Liver (tissue), 9 donors: ENCODE measurements around the gene ZNF333. TPM values are rescaled to one million over a fixed set of nuclear protein-coding genes. Genes with fewer than 3 reads are reported as not detected.
"Not testable (repeated sequence)": the region's sequence is repeated elsewhere in the genome, so short reads cannot be mapped to it uniquely, and the experiment has no call there.

ENCODE experiments used
- DNase-seq: peaks from one replicate; pipeline ENCODE4 v3.0.0-alpha.2; 2017; ENCODE audit warnings: low spot score
- H3K27ac ChIP-seq, 2 donors: one replicate each; pipeline ENCODE4 v1.7.0; 2013; ENCODE audit warnings: inconsistent platforms in 2 of 2, low read length in 2 of 2, control low read depth in 1 of 2, low read depth in 1 of 2, mild to moderate bottlenecking in 1 of 2
- H3K27me3 ChIP-seq, 4 donors: one replicate each; pipeline versions ENCODE4 v1.6.1 to v1.7.0; 2013; ENCODE audit warnings: low read length in 3 of 4, inconsistent platforms in 1 of 4, mild to moderate bottlenecking in 1 of 4, moderate library complexity in 1 of 4; ENCODE audit not compliant: control insufficient read depth in 4 of 4, insufficient read depth in 4 of 4
- H3K36me3 ChIP-seq, 4 donors: one replicate each; pipeline versions ENCODE4 v1.6.1 to v1.7.0; 2013; ENCODE audit warnings: low read length in 3 of 4, mild to moderate bottlenecking in 3 of 4, low read depth in 1 of 4, moderate library complexity in 1 of 4; ENCODE audit not compliant: control insufficient read depth in 4 of 4, insufficient read depth in 3 of 4
- H3K4me1 ChIP-seq, 4 donors: one replicate each; pipeline versions ENCODE4 v1.6.1 to v1.7.0; 2013; ENCODE audit warnings: low read length in 3 of 4, mild to moderate bottlenecking in 3 of 4, moderate library complexity in 1 of 4; ENCODE audit not compliant: control insufficient read depth in 4 of 4, insufficient read depth in 4 of 4
- H3K4me3 ChIP-seq, 3 donors: one replicate each; pipeline versions ENCODE4 v1.6.1 to v1.7.0; 2013; ENCODE audit warnings: low read length in 3 of 3, control low read depth in 1 of 3, low read depth in 1 of 3, mild to moderate bottlenecking in 1 of 3
- H3K9ac ChIP-seq, 2 donors: one replicate each; pipeline ENCODE4 v1.7.0; 2013; ENCODE audit warnings: low read length in 2 of 2, mild to moderate bottlenecking in 2 of 2, moderate library complexity in 2 of 2, control low read depth in 1 of 2, low read depth in 1 of 2
- H3K9me3 ChIP-seq, 4 donors: one replicate each; pipeline versions ENCODE4 v1.6.1 to v1.7.0; 2013; ENCODE audit warnings: low read length in 3 of 4; ENCODE audit not compliant: control insufficient read depth in 4 of 4
- ATF3 ChIP-seq: IDR thresholded peaks from 2 replicates; pipeline ENCODE4 v1.6.1; 2016; ENCODE audit warnings: antibody characterized with exemption
- CTCF ChIP-seq: fragments of 150-350 bp; IDR thresholded peaks from 2 replicates; pipeline ENCODE4 v1.5.1; 2017; ENCODE audit warnings: improper control_type of control experiment, low read depth, low read length; ENCODE audit not compliant: missing input control
- EGR1 ChIP-seq, 2 donors: IDR thresholded peaks; 2 replicates each; pipeline ENCODE4 v1.6.1; 2016 to 2018; ENCODE audit warnings: antibody characterized with exemption in 2 of 2, low read depth in 2 of 2
- FOXA1 ChIP-seq: IDR thresholded peaks from 2 replicates; pipeline ENCODE4 v1.6.1; 2016; ENCODE audit warnings: antibody characterized with exemption
- FOXA2 ChIP-seq: IDR thresholded peaks from 2 replicates; pipeline ENCODE4 v1.6.1; 2016; ENCODE audit warnings: antibody characterized with exemption
- GABPA ChIP-seq, 2 donors: IDR thresholded peaks in 1 of 2; conservative IDR thresholded peaks in 1 of 2; 2 replicates each; pipeline ENCODE4 v1.6.1; 2016; ENCODE audit warnings: antibody characterized with exemption in 2 of 2, mild to moderate bottlenecking in 1 of 2, moderate library complexity in 1 of 2
- HNF4A ChIP-seq, 2 donors: conservative IDR thresholded peaks; 2 replicates each; pipeline ENCODE4 v1.6.1; 2016; ENCODE audit warnings: antibody characterized with exemption in 2 of 2, mild to moderate bottlenecking in 2 of 2
- HNF4G ChIP-seq: IDR thresholded peaks from 2 replicates; pipeline ENCODE4 v1.6.1; 2016; ENCODE audit warnings: antibody characterized with exemption
- NR2F2 ChIP-seq: IDR thresholded peaks from 2 replicates; pipeline ENCODE4 v1.6.1; 2016; ENCODE audit warnings: antibody characterized with exemption
- RAD21 ChIP-seq, 2 donors: IDR thresholded peaks; 2 replicates each; pipeline ENCODE4 v1.6.1; 2016; ENCODE audit warnings: antibody characterized with exemption in 2 of 2, mild to moderate bottlenecking in 2 of 2
- REST ChIP-seq: IDR thresholded peaks from 2 replicates; pipeline ENCODE4 v1.6.1; 2016; ENCODE audit warnings: antibody characterized with exemption, mild to moderate bottlenecking
- RXRA ChIP-seq, 2 donors: IDR thresholded peaks; 2 replicates each; pipeline ENCODE4 v1.6.1; 2017 to 2018; ENCODE audit warnings: antibody characterized with exemption in 2 of 2, mild to moderate bottlenecking in 1 of 2
- SP1 ChIP-seq: IDR thresholded peaks from 2 replicates; pipeline ENCODE4 v1.6.1; 2018; ENCODE audit warnings: antibody characterized with exemption, mild to moderate bottlenecking
- TAF1 ChIP-seq: conservative IDR thresholded peaks from 2 replicates; pipeline ENCODE4 v1.6.1; 2016; ENCODE audit warnings: antibody characterized with exemption, mild to moderate bottlenecking
- WGBS: extraction: QIAGEN DNeasy Blood & Tissue Kit; methylation state at CpG from one replicate; pipeline ENCODE4 v1.1.7; 2013; 5-methylcytosine and 5-hydroxymethylcytosine counted together
- polyA plus RNA-seq, 2 donors: library from polyadenylated mRNA; stranded (reverse) in 1 of 2; unstranded in 1 of 2; fragments of 200-250 nt in 1 of 2; fragments of >200 nt in 1 of 2; fragmentation: Nextera tagmentation in 1 of 2; extraction: Ambion mirVana in 1 of 2; gene quantifications; one replicate each; pipeline versions ENCODE4 v1.2.1 to v1.2.3, GENCODE V29; 2013 to 2015
- total RNA-seq, 2 donors: library from RNA; depleted of rRNA; stranded (reverse); fragments of >200 nt; gene quantifications; one replicate each; pipeline ENCODE4 v1.2.3, GENCODE V29; 2014
- TF ChIP-seq, protein P1 (sequence below): IDR thresholded peaks from 2 replicates; pipeline ENCODE4 v1.6.1; 2016; ENCODE audit warnings: antibody characterized with exemption
- donor health status: healthy.
- donor health status: healthy.
- donor health status: healthy.
- donor health status: healthy.
- donor health status: healthy.

ZNF333 gene
- total and polyA plus RNA-seq, 4 donors, result 1.7 to 11.2 (median 3.6) TPM

- TF ChIP-seq ATF3, result no peak
- TF ChIP-seq, protein P1, sequence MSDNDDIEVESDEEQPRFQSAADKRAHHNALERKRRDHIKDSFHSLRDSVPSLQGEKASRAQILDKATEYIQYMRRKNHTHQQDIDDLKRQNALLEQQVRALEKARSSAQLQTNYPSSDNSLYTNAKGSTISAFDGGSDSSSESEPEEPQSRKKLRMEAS, result no peak
- TF ChIP-seq FOXA2, result no peak
- TF ChIP-seq SP1, result no peak
- no peak for TF ChIP-seq HNF4G
- TF ChIP-seq REST, result no peak
- no peak for TF ChIP-seq TAF1
- TF ChIP-seq NR2F2, result no peak
- no peak for TF ChIP-seq GABPA (IDR thresholded peaks at IDR 0.05 in 1 of 2, conservative IDR thresholded peaks at IDR 0.05 in 1 of 2)
- no peak for TF ChIP-seq EGR1 (IDR thresholded peaks at IDR 0.05; ENCODE audit: low read depth in 2 of 2)
- no peak for TF ChIP-seq HNF4A (conservative IDR thresholded peaks at IDR 0.05)
- TF ChIP-seq FOXA1, result no peak
- no peak for TF ChIP-seq CTCF
- TF ChIP-seq RXRA (IDR thresholded peaks at IDR 0.05), result no peak
- TF ChIP-seq RAD21 (IDR thresholded peaks at IDR 0.05), result no peak
- Histone ChIP-seq H3K36me3 (no peaks in the 10 kb centered on the region), H3K4me1 (no peaks in the 10 kb centered on the region), H3K9ac (no peak overlapping the region), H3K4me3 (no peak overlapping the region), H3K9me3 (no peaks in the 10 kb centered on the region), H3K27ac (no peak overlapping the region), H3K27me3 (peaks cover 0 to 2% (median 0%) of the 10 kb centered on the region in 4 donors)
- DNase-seq, result no peak
- WGBS, result 71% methylated on average over 10 of the region's 10 CpGs
These were observed 84.5 kb downstream of the ZNF333 start for GRCh38 chr19:14774373-14774772.

- 68% methylated on average over 8 of the region's 8 CpGs for WGBS
- H3K9me3 ChIP-seq, H3K27me3 ChIP-seq, H3K4me3 ChIP-seq, H3K36me3 ChIP-seq, H3K27ac ChIP-seq, H3K4me1 ChIP-seq, H3K9ac ChIP-seq, DNase-seq: not testable (repeated sequence)
These were observed 85.5 kb downstream of the ZNF333 start for GRCh38 chr19:14775326-14775725.
